ENCODE measurements around the gene NUCB2. TPM values are rescaled to one million over a fixed set of nuclear protein-coding genes. Genes with fewer than 3 reads are reported as not detected.

NUCB2 gene
- total and polyA plus RNA-seq, 2 donors (not counting 3 experiments of a cell fraction or from before 2014, with no cell fraction given), result 41.9 to 114 TPM

GRCh38 chr11:17293311-17293710 lies 16.8 kb downstream of the NUCB2 start:
- FAIRE-seq (no peak), DNase-seq (ENCODE audit: low read depth, low spot score) (no peak)
- Histone ChIP-seq H4K20me1 (replicated peaks; ENCODE audit: control insufficient read depth, extremely low read depth, insufficient read depth, low read length) (no peaks in the 10 kb centered on the region), H3K9me3 (replicated peaks; ENCODE audit: control insufficient read depth, insufficient read depth, low read length) (no peaks in the 10 kb centered on the region), H3K9ac (replicated peaks; ENCODE audit: extremely low read depth, insufficient read depth, low read length) (no peak overlapping the region), H3K79me2 (ENCODE audit: control insufficient read depth, insufficient read depth, low read length) (no peaks in the 10 kb centered on the region), H3K27ac (ENCODE audit: insufficient read depth, low read depth, low read length) (no peak overlapping the region), H3K4me2 (ENCODE audit: insufficient read depth, low read length) (no peak overlapping the region), H3K4me1 (ENCODE audit: control insufficient read depth, extremely low read depth, insufficient read depth, low read length) (no peaks in the 10 kb centered on the region), H2AFZ (ENCODE audit: low read depth, low read length) (no peak overlapping the region), H3K36me3 (ENCODE audit: control insufficient read depth in 2 of 2, extremely low read depth in 1 of 2, insufficient read depth in 2 of 2, low read length in 2 of 2) (peaks cover 2 to 4% of the 10 kb centered on the region in 2 experiments), H3K4me3 (replicated peaks in 1 of 3; ENCODE audit: insufficient read depth in 1 of 3, low read depth in 1 of 3, low read length in 3 of 3) (no peak overlapping the region), H3K27me3 (ENCODE audit: control insufficient read depth in 2 of 2, insufficient read depth in 2 of 2, low read length in 2 of 2) (no peaks in the 10 kb centered on the region), H3K9me1 (replicated peaks; ENCODE audit: control insufficient read depth, extremely low read depth, insufficient read depth, low read length) (no peaks in the 10 kb centered on the region)
- TF ChIP-seq, protein P1, sequence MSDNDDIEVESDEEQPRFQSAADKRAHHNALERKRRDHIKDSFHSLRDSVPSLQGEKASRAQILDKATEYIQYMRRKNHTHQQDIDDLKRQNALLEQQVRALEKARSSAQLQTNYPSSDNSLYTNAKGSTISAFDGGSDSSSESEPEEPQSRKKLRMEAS (IDR thresholded peaks at IDR 0.05; ENCODE audit: insufficient read depth, insufficient read length), result no peak
- TF ChIP-seq GATA2 (IDR thresholded peaks at IDR 0.05; ENCODE audit: insufficient read depth, insufficient read length, low read depth, low read length), result no peak
- TF ChIP-seq EZH2 (IDR thresholded peaks at IDR 0.05; ENCODE audit: borderline replicate concordance, low read depth, low read length, severe bottlenecking), result no peak
- TF ChIP-seq JUN (IDR thresholded peaks at IDR 0.05; ENCODE audit: borderline replicate concordance, insufficient read depth, insufficient read length, low read depth), result no peak
- intact Hi-C loops (cut with micrococcal nuclease), result no loop called here
- no TSS peak for BruUV-seq (replicated peaks)
- ChIA-PET CTCF (no interaction called here), POLR2A (no interaction called here)
- dilution Hi-C loops (cut with MboI; ENCODE audit: extremely low pct_ligation_motif_present, low sequenced_read_pairs), result no loop called here

DNA sequence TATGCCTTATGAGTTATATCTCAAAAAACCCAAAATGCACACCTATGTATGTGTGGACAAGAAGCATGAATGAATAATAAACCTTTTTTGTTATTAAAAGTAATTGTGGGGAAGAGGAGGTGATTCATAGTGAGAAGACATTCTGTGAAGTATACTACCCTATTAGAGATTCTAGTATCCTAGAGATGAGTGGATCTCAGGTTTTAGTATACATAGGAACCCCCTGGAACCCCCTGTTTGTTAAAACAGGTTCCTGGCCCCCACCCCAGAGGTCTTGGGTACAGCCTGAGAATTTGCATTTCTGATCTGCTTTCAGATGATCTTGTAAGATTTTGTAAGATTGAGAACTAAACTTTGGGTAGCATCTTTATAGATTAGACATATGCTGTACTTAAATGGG lies 17.5 kb downstream of the NUCB2 start:
- TF ChIP-seq GATA2 (IDR thresholded peaks at IDR 0.05; ENCODE audit: insufficient read depth, insufficient read length, low read depth, low read length), result no peak
- no peak for TF ChIP-seq JUN (IDR thresholded peaks at IDR 0.05; ENCODE audit: borderline replicate concordance, insufficient read depth, insufficient read length, low read depth)
- TF ChIP-seq POLR2AphosphoS5 (IDR thresholded peaks at IDR 0.05; ENCODE audit: insufficient read depth, low read depth, low read length), result no peak
- no peak for TF ChIP-seq MYC (IDR thresholded peaks at IDR 0.05; ENCODE audit: low read depth, low read length)
- TF ChIP-seq POLR2A (IDR thresholded peaks at IDR 0.05; ENCODE audit: low read depth, low read length), result no peak
- TF ChIP-seq, protein P1 (IDR thresholded peaks at IDR 0.05; ENCODE audit: insufficient read depth, insufficient read length), result no peak
- no peak for TF ChIP-seq FOS (IDR thresholded peaks at IDR 0.05; ENCODE audit: borderline replicate concordance, insufficient read depth, low read length)
- TF ChIP-seq EZH2 (IDR thresholded peaks at IDR 0.05; ENCODE audit: borderline replicate concordance, low read depth, low read length, severe bottlenecking), result no peak
- TF ChIP-seq, protein P2, sequence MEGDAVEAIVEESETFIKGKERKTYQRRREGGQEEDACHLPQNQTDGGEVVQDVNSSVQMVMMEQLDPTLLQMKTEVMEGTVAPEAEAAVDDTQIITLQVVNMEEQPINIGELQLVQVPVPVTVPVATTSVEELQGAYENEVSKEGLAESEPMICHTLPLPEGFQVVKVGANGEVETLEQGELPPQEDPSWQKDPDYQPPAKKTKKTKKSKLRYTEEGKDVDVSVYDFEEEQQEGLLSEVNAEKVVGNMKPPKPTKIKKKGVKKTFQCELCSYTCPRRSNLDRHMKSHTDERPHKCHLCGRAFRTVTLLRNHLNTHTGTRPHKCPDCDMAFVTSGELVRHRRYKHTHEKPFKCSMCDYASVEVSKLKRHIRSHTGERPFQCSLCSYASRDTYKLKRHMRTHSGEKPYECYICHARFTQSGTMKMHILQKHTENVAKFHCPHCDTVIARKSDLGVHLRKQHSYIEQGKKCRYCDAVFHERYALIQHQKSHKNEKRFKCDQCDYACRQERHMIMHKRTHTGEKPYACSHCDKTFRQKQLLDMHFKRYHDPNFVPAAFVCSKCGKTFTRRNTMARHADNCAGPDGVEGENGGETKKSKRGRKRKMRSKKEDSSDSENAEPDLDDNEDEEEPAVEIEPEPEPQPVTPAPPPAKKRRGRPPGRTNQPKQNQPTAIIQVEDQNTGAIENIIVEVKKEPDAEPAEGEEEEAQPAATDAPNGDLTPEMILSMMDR (IDR thresholded peaks at IDR 0.05; ENCODE audit: extremely low read depth in 1 of 2, insufficient read depth in 1 of 2, low read depth in 1 of 2, low read length in 2 of 2), result no peak
- no peak for DNase-seq (ENCODE audit: low read depth, low spot score)
- POLR2A ChIA-PET, result no interaction called here

More for the DNA sequence above, 17.5 kb downstream of the NUCB2 start:
- no peak overlapping the region for H2AFZ ChIP-seq (ENCODE audit: low read depth, low read length)
- no peaks in the 10 kb centered on the region for H4K20me1 ChIP-seq (replicated peaks; ENCODE audit: control insufficient read depth, extremely low read depth, insufficient read depth, low read length)
- CTCF ChIA-PET, result no interaction called here
- H3K9me3 ChIP-seq (replicated peaks; ENCODE audit: control insufficient read depth, insufficient read depth, low read length), result no peaks in the 10 kb centered on the region
- no peak for FAIRE-seq
- no TSS peak for BruUV-seq (replicated peaks)
- no peaks in the 10 kb centered on the region for H3K79me2 ChIP-seq (ENCODE audit: control insufficient read depth, insufficient read depth, low read length)
- intact Hi-C loops (cut with micrococcal nuclease), result no loop called here
- no peak overlapping the region for H3K4me3 ChIP-seq (replicated peaks in 1 of 3; ENCODE audit: insufficient read depth in 1 of 3, low read depth in 1 of 3, low read length in 3 of 3)
- peaks cover 2 to 4% of the 10 kb centered on the region in 2 experiments for H3K36me3 ChIP-seq (ENCODE audit: control insufficient read depth in 2 of 2, extremely low read depth in 1 of 2, insufficient read depth in 2 of 2, low read length in 2 of 2)
- no peaks in the 10 kb centered on the region for H3K9me1 ChIP-seq (replicated peaks; ENCODE audit: control insufficient read depth, extremely low read depth, insufficient read depth, low read length)
- no peak overlapping the region for H3K4me2 ChIP-seq (ENCODE audit: insufficient read depth, low read length)
- dilution Hi-C loops (cut with MboI; ENCODE audit: extremely low pct_ligation_motif_present, low sequenced_read_pairs), result no loop called here
- no peaks in the 10 kb centered on the region for H3K4me1 ChIP-seq (ENCODE audit: control insufficient read depth, extremely low read depth, insufficient read depth, low read length)
- no peaks in the 10 kb centered on the region for H3K27me3 ChIP-seq (ENCODE audit: control insufficient read depth in 2 of 2, insufficient read depth in 2 of 2, low read length in 2 of 2)
- no peak overlapping the region for H3K9ac ChIP-seq (replicated peaks; ENCODE audit: extremely low read depth, insufficient read depth, low read length)
- no peak overlapping the region for H3K27ac ChIP-seq (ENCODE audit: insufficient read depth, low read depth, low read length)
